ENCODE data around the gene TMEM39B.

GRCh38 chr1:32048440-32048839 is 24.3 kb upstream of the TMEM39B start:
- TF ChIP-seq CTCF (IDR thresholded peaks at IDR 0.05) = no peak
- no peak for TF ChIP-seq EP300 (IDR thresholded peaks at IDR 0.05)
- TF ChIP-seq POLR2A (IDR thresholded peaks at IDR 0.05) = no peak
- no peak for TF ChIP-seq POLR2AphosphoS5 (IDR thresholded peaks at IDR 0.05)
